GM19240 (cell line): Measurements from ENCODE around the gene ESYT2.
"Not testable (repeated sequence)": the region's sequence is repeated elsewhere in the genome, so short reads cannot be mapped to it uniquely, and the experiment has no call there.

ENCODE experiments used
- DNase-seq: peaks from one replicate; pipeline ENCODE4 v3.0.0; 2011; ENCODE audit warnings: low spot score; ENCODE audit not compliant: insufficient read length

ESYT2 gene

DNA sequence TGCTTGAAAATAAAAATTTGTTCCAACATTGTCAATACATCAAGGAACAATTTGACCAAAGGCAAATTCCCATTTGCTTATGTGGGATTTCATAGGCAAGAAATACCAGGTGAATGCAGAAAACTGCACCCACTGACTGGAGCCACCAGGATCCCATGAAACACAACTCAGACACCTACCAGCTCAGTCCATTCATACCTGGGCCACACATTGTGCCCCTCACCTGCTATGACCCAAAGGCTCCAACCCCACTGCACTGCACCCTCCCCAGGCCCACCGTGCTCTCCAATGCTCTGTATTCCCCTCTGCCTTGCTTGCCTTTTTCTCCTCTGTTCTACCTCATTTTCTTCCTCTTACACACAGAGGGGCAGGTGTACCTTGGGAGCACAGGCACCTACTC, 130.0 kb downstream of the ESYT2 start:
- DNase-seq, result no peak

- no peak for DNase-seq
Observed at GRCh38 chr7:158698657-158699195, 130.6 kb downstream of the ESYT2 start.

DNA sequence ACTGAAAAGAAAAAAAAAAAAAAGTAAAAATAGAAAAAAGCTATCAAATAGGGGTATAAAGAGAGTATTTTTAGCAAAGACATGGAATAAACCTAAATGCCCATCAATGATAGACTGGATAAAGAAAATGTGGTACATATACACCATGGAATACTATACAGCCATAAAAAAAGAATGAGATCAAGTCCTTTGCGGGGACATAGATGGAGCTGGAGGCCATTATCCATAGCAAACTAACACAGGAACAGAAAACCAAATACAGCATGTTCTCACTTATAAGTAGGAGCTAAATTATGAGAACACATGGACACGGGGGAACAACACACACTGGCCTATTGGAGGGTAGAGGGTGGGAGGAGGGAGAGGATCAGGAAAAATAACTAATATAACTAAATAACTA, 131.7 kb downstream of the ESYT2 start:
- DNase-seq, result not testable (repeated sequence)

GRCh38 chr7:158695726-158696452, 133.4 kb downstream of the ESYT2 start:
- peak; percentile 9 for DNase-seq

DNA sequence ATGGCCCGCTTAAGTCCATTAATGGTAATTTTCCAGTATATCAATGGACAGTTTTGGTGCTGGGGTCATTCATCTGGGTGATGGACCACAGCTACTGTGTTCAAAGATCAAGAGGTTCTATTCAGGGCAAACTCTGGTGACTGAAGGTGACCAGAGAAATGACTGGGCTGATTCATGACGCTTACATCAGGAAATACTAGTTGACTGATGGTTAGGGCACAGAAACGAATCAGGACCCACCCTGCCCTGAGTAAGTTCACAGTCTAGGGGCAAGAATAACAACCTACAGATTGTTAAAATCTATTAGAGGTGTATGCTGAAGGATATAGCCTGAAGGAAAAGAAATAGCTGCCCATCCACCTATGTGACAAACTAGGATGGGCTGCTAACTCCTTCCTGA, 134.3 kb downstream of the ESYT2 start:
- DNase-seq, result no peak

GRCh38 chr7:158694650-158695049, 134.7 kb downstream of the ESYT2 start:
- no peak for DNase-seq

GRCh38 chr7:158689488-158689887, 139.8 kb downstream of the ESYT2 start:
- no peak for DNase-seq

GRCh38 chr7:158687406-158687805, 141.9 kb downstream of the ESYT2 start:
- no peak for DNase-seq

GRCh38 chr7:158685693-158686092, 143.6 kb downstream of the ESYT2 start:
- DNase-seq, result no peak

DNA sequence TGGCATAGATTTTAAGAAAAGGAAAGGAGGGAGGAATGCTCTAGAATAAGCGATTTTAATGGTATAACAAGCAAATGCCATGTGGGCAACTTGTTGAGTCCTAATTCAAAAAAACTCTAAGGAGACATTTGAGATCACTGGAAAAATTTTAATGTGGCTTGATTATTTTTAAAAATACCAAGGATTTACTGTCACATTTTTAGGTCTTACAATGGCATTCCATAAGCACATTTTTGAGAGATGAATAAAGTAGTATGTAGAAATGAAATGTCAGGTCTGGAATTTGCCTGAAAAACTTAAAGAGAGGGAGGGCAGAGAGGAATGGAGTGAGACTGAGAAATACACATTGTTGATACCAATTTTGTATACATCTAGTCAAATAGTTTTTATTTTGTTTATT, 145.0 kb downstream of the ESYT2 start:
- DNase-seq, result no peak

DNA sequence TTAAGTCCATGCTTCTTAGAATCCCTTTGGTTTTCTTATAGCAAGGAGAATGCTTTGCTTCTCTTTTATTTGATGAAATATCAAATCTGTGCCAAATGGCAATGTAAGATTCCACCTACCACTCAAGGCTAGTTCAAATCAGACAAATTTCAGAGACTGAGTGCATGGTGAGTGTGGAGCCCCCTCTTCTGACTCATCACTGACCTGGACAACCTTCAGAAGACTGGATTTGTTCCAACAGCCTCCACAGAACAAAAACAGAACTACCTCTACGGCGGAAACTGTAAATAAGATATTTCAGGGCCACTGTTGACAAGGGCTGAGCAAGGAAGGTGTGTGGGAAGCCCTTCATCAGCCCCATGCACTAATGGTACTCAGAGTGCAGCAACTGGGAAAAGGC, 145.8 kb downstream of the ESYT2 start:
- no peak for DNase-seq

- no peak for DNase-seq
Observed at GRCh38 chr7:158682456-158682855, 146.9 kb downstream of the ESYT2 start.
